Activated T-helper 1 cell treated with anti-CD3 and anti-CD28 coated beads, Interleukin-12 subunit alpha, Interleukin-12 subunit beta, Interleukin-2, Interleukin-4 antibody, amounts not matched to agents 30 ng/mL and 10 ng/mL and 1 ng/mL, durations not matched to agents 14 hours and 24 hours and 36 hours (primary cell): Measurements from ENCODE around the gene PTPRE. TPM values are rescaled to one million over a fixed set of nuclear protein-coding genes. Genes with fewer than 3 reads are reported as not detected.

ENCODE experiments used
- DNase-seq: peaks from one replicate; pipeline ENCODE4 v3.0.0; 2021; ENCODE audit warnings: low spot score
- H3K27ac Mint-ChIP-seq: one replicate; pipeline ENCODE4 v1.8.0; 2021; ENCODE audit warnings: mild to moderate bottlenecking, mixed read lengths
- H3K27me3 Mint-ChIP-seq: one replicate; pipeline ENCODE4 v1.8.0; 2022; ENCODE audit warnings: mild to moderate bottlenecking, moderate library complexity, mixed read lengths; ENCODE audit not compliant: insufficient read depth
- H3K36me3 Mint-ChIP-seq: one replicate; pipeline ENCODE4 v1.8.0; 2021; ENCODE audit warnings: low read depth, mixed read lengths
- H3K4me1 Mint-ChIP-seq: one replicate; pipeline ENCODE4 v1.8.0; 2021; ENCODE audit warnings: low read depth, mixed read lengths
- H3K4me3 Mint-ChIP-seq: one replicate; pipeline ENCODE4 v1.8.0; 2021; ENCODE audit warnings: mild to moderate bottlenecking, moderate library complexity, mixed read lengths
- H3K9me3 Mint-ChIP-seq: one replicate; pipeline ENCODE4 v1.8.0; 2021; ENCODE audit warnings: mixed read lengths
- intact Hi-C: fragments of 100-400 bp; cut with micrococcal nuclease; formaldehyde crosslinking; loops from one replicate; pipeline ENCODE4 v1.15.1; 2024
- total RNA-seq: library from RNA; stranded (reverse); gene quantifications from 2 replicates; pipeline ENCODE4 v1.2.3, GENCODE V29; 2022

Gene PTPRE
- total RNA-seq, 1 donor from 2014 or later, result 41.8 TPM

DNA sequence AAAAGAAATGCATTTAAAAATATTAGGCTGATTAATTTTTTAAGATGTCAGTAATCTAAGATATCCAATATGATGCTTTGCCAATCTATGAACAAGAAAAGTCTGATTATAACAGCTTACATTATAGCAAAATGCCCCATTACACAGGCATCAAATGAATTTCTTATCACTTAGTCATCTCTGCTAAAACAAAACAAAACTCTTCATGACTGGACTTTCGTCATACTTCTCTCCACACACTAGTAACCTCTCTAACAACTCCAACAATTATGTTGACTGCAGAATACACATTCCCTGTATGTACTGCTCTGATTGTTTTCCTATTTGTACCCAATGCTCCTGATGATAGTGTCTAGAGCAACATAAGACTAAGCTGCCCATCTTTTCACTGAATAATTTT, 223.1 kb downstream of the PTPRE start:
- intact Hi-C loops, result no loop called here
- no peak for DNase-seq
- Mint-ChIP-seq H3K27ac (no peak overlapping the region), H3K4me3 (no peak overlapping the region), H3K27me3 (peaks cover 23% of the 10 kb centered on the region), H3K9me3 (no peaks in the 10 kb centered on the region), H3K36me3 (peaks cover 1% of the 10 kb centered on the region), H3K4me1 (peaks cover 19% of the 10 kb centered on the region)

Other genes starting within 250 kb of the PTPRE start
- gene FOXI2, start 169.9 kb upstream of the PTPRE start, total RNA-seq, result not detected in 2 replicates
- not detected in 2 replicates for gene CLRN3, start 14.2 kb upstream of the PTPRE start, total RNA-seq
- 141 and 159 TPM in 2 replicates for gene MKI67, start 219.3 kb downstream of the PTPRE start, total RNA-seq